ENCODE measurements around the gene RUNX2. TPM values are rescaled to one million over a fixed set of nuclear protein-coding genes. Genes with fewer than 3 reads are reported as not detected.

Gene RUNX2
- total and polyA plus RNA-seq, 4 donors: 0.09 to 1.5 (median 0.75) TPM

GRCh38 chr6:45538641-45539547 is 210.8 kb downstream of the RUNX2 start:
- Histone ChIP-seq H3K27ac (ENCODE audit: low read depth in 1 of 2, low read length in 2 of 2) (no peak overlapping the region), H3K36me3 (ENCODE audit: control insufficient read depth in 4 of 4, insufficient read depth in 3 of 4, low read depth in 1 of 4, low read length in 3 of 4) (no peaks in the 10 kb centered on the region), H3K4me3 (ENCODE audit: low read depth in 1 of 3, low read length in 3 of 3) (peak overlapping the region in 1 of 3 donors; percentile 20), H3K9me3 (ENCODE audit: control insufficient read depth in 4 of 4, low read length in 3 of 4) (no peaks in the 10 kb centered on the region), H3K4me1 (ENCODE audit: control insufficient read depth in 4 of 4, insufficient read depth in 4 of 4, low read length in 3 of 4) (peaks cover 0 to 12% (median 10%) of the 10 kb centered on the region in 4 donors), H3K27me3 (ENCODE audit: control insufficient read depth in 4 of 4, insufficient read depth in 4 of 4, low read length in 3 of 4) (no peaks in the 10 kb centered on the region), H3K9ac (ENCODE audit: low read depth in 1 of 2, low read length in 2 of 2) (no peak overlapping the region)
- 61% methylated on average over 8 of the region's 8 CpGs for WGBS
- DNase-seq (ENCODE audit: low spot score): no peak
- TF ChIP-seq SP1 (IDR thresholded peaks at IDR 0.05): peak; percentile 63
- TF ChIP-seq ZBTB33 (IDR thresholded peaks at IDR 0.05): no peak
- no peak for TF ChIP-seq RXRA (IDR thresholded peaks at IDR 0.05)
- no peak for TF ChIP-seq CTCF (IDR thresholded peaks at IDR 0.05; ENCODE audit: low read depth, low read length, missing input control)
- TF ChIP-seq HNF4A (conservative IDR thresholded peaks at IDR 0.05): peak in 1 of 2 donors; percentile 25
- no peak for TF ChIP-seq RAD21 (IDR thresholded peaks at IDR 0.05)
- no peak for TF ChIP-seq NR2F2 (IDR thresholded peaks at IDR 0.05)
- no peak for TF ChIP-seq FOXA2 (IDR thresholded peaks at IDR 0.05)
- no peak for TF ChIP-seq EGR1 (IDR thresholded peaks at IDR 0.05; ENCODE audit: low read depth in 2 of 2)
- no peak for TF ChIP-seq MAX (IDR thresholded peaks at IDR 0.05)
- TF ChIP-seq FOXA1 (IDR thresholded peaks at IDR 0.05): no peak
- TF ChIP-seq TAF1 (conservative IDR thresholded peaks at IDR 0.05): no peak
- no peak for TF ChIP-seq ATF3 (IDR thresholded peaks at IDR 0.05)
- no peak for TF ChIP-seq GABPA (IDR thresholded peaks at IDR 0.05 in 1 of 2, conservative IDR thresholded peaks at IDR 0.05 in 1 of 2)
- peak; percentile 20 for TF ChIP-seq REST (IDR thresholded peaks at IDR 0.05)
- no peak for TF ChIP-seq HNF4G (IDR thresholded peaks at IDR 0.05)
- TF ChIP-seq JUND (IDR thresholded peaks at IDR 0.05): no peak

Measured in liver (tissue), 9 donors.